Fibroblast of mammary gland (primary cell): Measurements from ENCODE around the gene KLF17.

Experiments used
- DNase-seq: peaks from one replicate; pipeline ENCODE4 v3.0.0-alpha.2; 2010; ENCODE audit warnings: low read depth
- H3K4me3 ChIP-seq: 2 replicates; pipeline ENCODE4 v1.5.1; 2011; ENCODE audit warnings: low read depth, mild to moderate bottlenecking, low read length, moderate library complexity; ENCODE audit not compliant: control insufficient read depth
- TF ChIP-seq, protein P1 (sequence below): conservative IDR thresholded peaks from 2 replicates; pipeline ENCODE4 v1.5.1; 2011; ENCODE audit warnings: low read depth, low read length, inconsistent platforms; ENCODE audit not compliant: control insufficient read depth, insufficient read depth

The KLF17 gene

DNA sequence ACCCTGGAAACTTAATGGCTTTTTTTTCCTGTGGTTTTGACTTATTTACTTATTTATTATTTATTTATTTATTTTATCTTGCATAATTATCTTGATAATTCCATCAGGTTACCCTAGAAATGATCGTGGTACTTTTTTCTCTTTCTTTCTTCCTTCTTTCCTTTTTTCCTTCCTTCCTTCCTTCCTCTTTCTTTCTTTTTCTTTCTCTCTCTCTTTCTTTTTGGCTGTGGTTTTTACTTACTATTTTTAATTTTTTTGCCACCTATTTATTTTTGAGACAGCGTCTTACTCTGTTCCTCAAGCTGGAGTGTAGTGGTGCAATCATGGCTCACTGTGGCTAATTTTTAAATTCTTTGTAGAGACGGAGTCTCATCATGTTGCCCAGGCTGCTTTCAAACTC is 29.0 kb downstream of the KLF17 start:
- DNase-seq: no peak
- no peak overlapping the region for H3K4me3 ChIP-seq
- TF ChIP-seq, protein P1, sequence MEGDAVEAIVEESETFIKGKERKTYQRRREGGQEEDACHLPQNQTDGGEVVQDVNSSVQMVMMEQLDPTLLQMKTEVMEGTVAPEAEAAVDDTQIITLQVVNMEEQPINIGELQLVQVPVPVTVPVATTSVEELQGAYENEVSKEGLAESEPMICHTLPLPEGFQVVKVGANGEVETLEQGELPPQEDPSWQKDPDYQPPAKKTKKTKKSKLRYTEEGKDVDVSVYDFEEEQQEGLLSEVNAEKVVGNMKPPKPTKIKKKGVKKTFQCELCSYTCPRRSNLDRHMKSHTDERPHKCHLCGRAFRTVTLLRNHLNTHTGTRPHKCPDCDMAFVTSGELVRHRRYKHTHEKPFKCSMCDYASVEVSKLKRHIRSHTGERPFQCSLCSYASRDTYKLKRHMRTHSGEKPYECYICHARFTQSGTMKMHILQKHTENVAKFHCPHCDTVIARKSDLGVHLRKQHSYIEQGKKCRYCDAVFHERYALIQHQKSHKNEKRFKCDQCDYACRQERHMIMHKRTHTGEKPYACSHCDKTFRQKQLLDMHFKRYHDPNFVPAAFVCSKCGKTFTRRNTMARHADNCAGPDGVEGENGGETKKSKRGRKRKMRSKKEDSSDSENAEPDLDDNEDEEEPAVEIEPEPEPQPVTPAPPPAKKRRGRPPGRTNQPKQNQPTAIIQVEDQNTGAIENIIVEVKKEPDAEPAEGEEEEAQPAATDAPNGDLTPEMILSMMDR: no peak

DNA sequence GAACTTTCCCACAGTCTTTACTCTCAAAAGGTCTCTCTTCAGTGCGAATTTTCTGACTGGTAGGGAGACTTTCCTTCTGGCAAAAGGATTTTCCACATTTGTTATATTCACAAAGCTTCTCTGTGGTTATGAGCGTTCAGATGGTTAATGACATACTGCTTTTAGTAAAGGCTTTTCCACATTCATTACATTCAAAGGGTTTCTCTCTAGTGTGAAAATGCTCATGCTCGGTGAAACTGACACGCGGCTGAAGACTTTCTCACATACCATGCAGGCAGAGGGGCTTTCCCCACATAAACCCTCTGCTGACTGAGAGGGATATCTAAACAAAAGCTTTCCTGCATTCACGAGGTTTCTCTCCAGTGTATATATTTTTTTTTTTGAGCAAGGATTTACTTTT is 32.7 kb downstream of the KLF17 start:
- TF ChIP-seq, protein P1: no peak
- no peak overlapping the region for H3K4me3 ChIP-seq
- no peak for DNase-seq

DNA sequence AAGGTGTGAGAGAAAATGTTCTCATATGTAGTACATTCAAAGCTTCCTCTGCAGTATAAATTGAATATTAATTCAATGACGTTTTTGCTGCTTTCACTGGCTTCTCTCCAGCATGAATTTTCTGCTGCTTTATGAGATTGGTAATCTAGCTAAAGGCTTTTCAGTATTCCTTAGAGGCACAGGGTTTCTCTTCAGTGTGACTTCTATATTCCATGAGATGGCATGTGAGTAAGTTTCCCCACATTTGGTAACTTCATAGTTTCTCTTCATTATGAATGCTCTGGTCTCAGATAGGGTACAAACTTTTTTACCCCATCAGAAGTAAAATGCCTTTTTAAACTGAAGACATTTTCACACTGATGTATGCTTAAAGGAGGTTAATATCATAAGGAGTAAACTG is 33.2 kb downstream of the KLF17 start:
- no peak overlapping the region for H3K4me3 ChIP-seq
- TF ChIP-seq, protein P1: no peak

DNA sequence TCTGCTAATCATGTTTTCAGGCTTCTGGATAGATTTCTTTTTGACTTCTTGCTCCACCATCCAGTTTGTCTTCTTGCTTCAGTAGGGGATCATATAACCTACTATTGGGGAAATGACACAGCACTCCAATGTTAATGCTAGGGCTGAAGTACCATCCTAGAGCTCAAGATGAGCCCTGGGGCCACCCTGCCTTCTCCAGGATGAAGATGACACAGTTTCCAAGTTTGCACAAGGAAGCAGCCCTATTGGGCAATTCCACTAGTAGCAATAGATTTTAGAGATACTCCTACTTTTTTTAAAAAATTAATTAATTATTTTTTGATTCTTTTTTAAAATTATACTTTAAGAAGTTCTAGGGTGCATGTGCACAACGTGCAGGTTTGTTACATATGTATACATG is 34.1 kb downstream of the KLF17 start:
- H3K4me3 ChIP-seq: no peak overlapping the region
- no peak for DNase-seq
- TF ChIP-seq, protein P1: no peak

More for the DNA sequence above, 33.2 kb downstream of the KLF17 start:
- peak; percentile 6 for DNase-seq

DNA sequence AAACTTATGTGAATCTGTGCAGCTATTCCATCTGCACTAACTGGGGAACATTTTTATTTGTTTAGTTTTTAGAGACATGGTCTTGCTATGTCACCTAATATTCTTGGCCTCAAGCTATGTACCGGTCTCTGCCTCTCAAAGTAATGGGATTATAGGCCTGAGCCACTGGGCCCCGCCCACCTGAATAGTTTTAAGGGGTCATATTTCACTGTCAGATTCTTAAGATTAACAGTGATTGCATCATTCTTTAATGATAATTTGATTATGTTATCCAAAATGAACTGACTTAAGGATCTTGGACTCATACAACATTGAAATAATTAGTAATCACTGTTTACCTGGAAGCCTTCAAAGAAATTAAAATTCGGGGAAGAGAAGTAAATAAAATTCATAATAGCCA is 35.4 kb downstream of the KLF17 start:
- DNase-seq: no peak
- TF ChIP-seq, protein P1: no peak
- H3K4me3 ChIP-seq: no peak overlapping the region

DNA sequence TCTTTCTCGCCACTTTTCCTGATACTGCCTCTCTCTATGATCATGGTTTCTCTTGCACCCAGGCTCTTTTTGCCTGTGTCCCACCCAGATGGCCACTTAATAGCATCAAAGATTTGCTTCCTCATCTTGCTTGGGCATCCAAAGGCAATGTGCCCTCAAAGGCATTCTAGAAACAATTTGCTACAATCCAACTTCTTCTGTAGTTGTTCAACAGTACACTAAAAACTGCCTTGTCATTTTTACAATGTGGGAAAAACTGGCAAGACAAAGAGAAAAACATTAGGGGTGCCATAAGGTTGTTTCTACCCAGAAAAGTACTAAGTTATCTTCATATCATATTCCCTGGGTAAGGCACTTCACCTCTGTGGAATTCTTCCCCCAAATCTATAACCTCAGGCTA is 39.3 kb downstream of the KLF17 start:
- TF ChIP-seq, protein P1: no peak
- H3K4me3 ChIP-seq: no peak overlapping the region
- no peak for DNase-seq

DNA sequence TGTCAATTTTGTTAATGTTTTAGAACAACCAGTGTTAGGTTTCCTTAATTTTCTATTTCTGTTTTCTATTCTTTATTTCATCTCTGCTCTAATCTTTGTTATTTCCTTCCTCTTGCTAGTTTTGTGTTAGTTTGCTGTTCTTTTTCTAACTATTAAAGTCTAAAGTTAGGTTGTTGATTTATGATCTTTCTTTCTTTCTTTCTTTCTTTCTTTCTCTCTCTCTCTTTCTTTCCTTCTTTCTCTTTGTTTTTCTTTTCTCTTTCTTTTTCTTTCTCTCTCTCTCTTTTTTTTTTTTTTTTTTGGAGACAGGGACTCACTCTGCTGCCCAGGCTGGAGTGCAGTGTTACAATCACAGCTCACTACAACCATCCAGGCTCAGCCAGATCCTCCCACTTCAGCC is 40.2 kb downstream of the KLF17 start:
- no peak overlapping the region for H3K4me3 ChIP-seq
- DNase-seq: no peak
- TF ChIP-seq, protein P1: no peak
